GM06990 (cell line): ENCODE results near the gene AMMECR1L.
A peak's percentile ranks its signal among the peaks of the same experiment; 100 is the strongest.

Experiments used
- DNase-seq: peaks from one replicate; pipeline ENCODE4 v3.0.0-alpha.2; 2011; ENCODE audit not compliant: insufficient read length; ENCODE audit errors: extremely low read depth
- H3K27me3 ChIP-seq: replicated peaks from 2 replicates; pipeline ENCODE4 v1.6.0; 2011; ENCODE audit warnings: low read length; ENCODE audit not compliant: control insufficient read depth, insufficient read depth
- H3K36me3 ChIP-seq: 2 replicates; pipeline ENCODE4 v1.5.1; 2011; ENCODE audit warnings: low read length; ENCODE audit not compliant: control insufficient read depth, insufficient read depth
- H3K4me3 ChIP-seq: replicated peaks from 2 replicates; pipeline ENCODE4 v1.5.1; 2011; ENCODE audit warnings: low read depth, mild to moderate bottlenecking, control low read depth, low read length
- CTCF ChIP-seq: IDR thresholded peaks from 2 replicates; pipeline ENCODE4 v1.5.1; 2011; ENCODE audit warnings: low read length, control low read depth, mild to moderate bottlenecking, inconsistent platforms; ENCODE audit not compliant: insufficient read depth, poor library complexity, severe bottlenecking

The AMMECR1L gene

GRCh38 chr2:127857265-127857808 is 28.4 kb downstream of the AMMECR1L start:
- Histone ChIP-seq H3K27me3 (no peaks in the 10 kb centered on the region), H3K4me3 (peak overlapping the region; percentile 99), H3K36me3 (peaks cover 2% of the 10 kb centered on the region; the same call in 1 of the 2 replicates)
- no peak for DNase-seq
- TF ChIP-seq CTCF: no peak

GRCh38 chr2:127853671-127854070 is 32.1 kb downstream of the AMMECR1L start:
- TF ChIP-seq CTCF: no peak
- DNase-seq: no peak
- no peaks in the 10 kb centered on the region for H3K27me3 ChIP-seq
- no peak overlapping the region for H3K4me3 ChIP-seq
- H3K36me3 ChIP-seq: peaks cover 9% of the 10 kb centered on the region

GRCh38 chr2:127852388-127852787 is 33.4 kb downstream of the AMMECR1L start:
- no peak for TF ChIP-seq CTCF
- DNase-seq: no peak
- Histone ChIP-seq H3K36me3 (peaks cover 14% of the 10 kb centered on the region), H3K27me3 (no peaks in the 10 kb centered on the region), H3K4me3 (no peak overlapping the region)

DNA sequence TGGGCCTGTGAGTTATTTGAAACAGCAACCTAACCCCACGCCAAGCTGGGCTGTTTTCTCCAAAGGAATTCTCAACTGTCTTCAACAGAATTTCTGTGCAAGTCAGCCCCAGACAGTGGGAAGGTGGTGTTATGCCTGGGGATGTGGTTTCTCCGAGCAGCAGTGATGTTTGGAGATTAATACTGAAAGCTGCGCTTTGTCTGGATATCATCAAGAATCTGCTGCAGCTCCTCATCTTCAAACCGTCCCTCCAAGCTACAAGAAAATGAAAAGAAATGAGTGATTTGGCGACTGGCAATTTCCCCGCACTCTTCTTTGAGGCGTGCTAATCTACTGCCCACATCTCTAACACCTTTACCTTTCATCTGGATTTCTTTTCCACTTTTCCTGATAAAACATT is 37.8 kb downstream of the AMMECR1L start:
- peaks cover 19% of the 10 kb centered on the region for H3K36me3 ChIP-seq
- no peaks in the 10 kb centered on the region for H3K27me3 ChIP-seq
- TF ChIP-seq CTCF: no peak
- no peak overlapping the region for H3K4me3 ChIP-seq
- DNase-seq: no peak

DNA sequence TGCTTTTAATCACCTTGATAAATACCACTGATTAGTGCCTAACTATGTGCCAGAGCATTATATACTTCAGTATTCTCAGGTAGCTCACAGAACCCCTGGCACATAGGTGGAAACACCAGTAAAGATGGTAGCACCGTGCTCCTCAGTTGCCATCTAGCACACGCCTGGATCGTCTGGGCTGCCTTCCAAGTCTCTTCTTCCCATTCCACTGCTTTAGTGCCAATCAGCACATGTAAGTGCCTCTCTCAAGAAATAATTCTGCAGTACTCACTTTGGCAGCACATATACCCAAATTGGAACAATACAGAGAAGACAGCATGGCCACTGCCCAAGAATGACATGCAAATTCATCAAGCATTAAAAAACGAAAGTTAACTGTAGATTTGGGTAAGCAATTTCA is 40.8 kb downstream of the AMMECR1L start:
- no peak for TF ChIP-seq CTCF
- H3K36me3 ChIP-seq: peaks cover 15% of the 10 kb centered on the region
- H3K4me3 ChIP-seq: no peak overlapping the region
- no peaks in the 10 kb centered on the region for H3K27me3 ChIP-seq
- DNase-seq: no peak

DNA sequence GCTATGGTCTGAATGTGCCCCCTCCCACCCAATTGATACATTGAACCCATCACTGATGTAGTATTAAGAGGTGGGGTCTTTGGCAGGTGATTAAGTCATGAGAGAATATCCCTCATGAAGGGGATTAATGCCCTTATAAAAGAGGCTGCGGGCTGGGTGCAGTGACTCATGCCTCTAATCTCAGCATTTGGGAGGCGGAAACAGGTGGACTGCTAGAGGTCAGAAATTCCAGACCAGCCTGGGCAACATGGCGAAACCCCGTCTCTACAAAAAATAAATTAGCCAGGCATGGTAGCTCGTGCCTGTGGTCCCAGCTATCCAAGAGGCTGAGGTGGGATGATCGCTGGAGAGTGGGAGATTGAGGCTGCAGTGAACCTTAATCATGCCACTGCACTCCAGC is 42.1 kb downstream of the AMMECR1L start:
- no peak for TF ChIP-seq CTCF
- H3K27me3 ChIP-seq: no peaks in the 10 kb centered on the region
- H3K4me3 ChIP-seq: no peak overlapping the region
- no peak for DNase-seq
- H3K36me3 ChIP-seq: peaks cover 12% of the 10 kb centered on the region
